Vagina (tissue), 2 donors: ENCODE measurements around the gene SLC19A1. TPM values are rescaled to one million over a fixed set of nuclear protein-coding genes. Genes with fewer than 3 reads are reported as not detected.

Source experiments
- DNase-seq, 2 donors: peaks; one replicate each; pipeline ENCODE4 v3.0.0-alpha.2; 2017; ENCODE audit errors: extremely low spot score in 2 of 2
- H3K27ac ChIP-seq: fragments of 200-600 bp; sonication (generic); one replicate; pipeline ENCODE4 v1.5.1; 2019
- H3K27me3 ChIP-seq: fragments of 200-600 bp; sonication (generic); one replicate; pipeline ENCODE4 v1.5.1; 2019
- H3K36me3 ChIP-seq, 2 donors: fragments of 200-600 bp; sonication (generic); one replicate each; pipeline ENCODE4 v1.5.1; 2017 to 2019
- H3K4me1 ChIP-seq: fragments of 200-600 bp; sonication (generic); one replicate; pipeline ENCODE4 v1.5.1; 2019
- H3K4me3 ChIP-seq, 2 donors: fragments of 200-600 bp; sonication (generic); 1 replicate in 1 of 2; 2 replicates in 1 of 2; pipeline ENCODE4 v1.5.1; 2016 to 2019
- H3K9me3 ChIP-seq: fragments of 200-600 bp; sonication (generic); one replicate; pipeline ENCODE4 v1.5.1; 2019
- CTCF ChIP-seq, 3 experiments: fragments of 450-650 bp in 2 of 3; fragments of 200-600 bp in 1 of 3; sonication (generic) in 1 of 3; IDR thresholded peaks; one replicate each; pipeline ENCODE4 v1.5.1; 2017 to 2019; ENCODE audit warnings: antibody characterized with exemption in 3 of 3, mild to moderate bottlenecking in 2 of 3, moderate library complexity in 2 of 3
- POLR2A ChIP-seq, 2 donors: fragments of 450-650 bp; IDR thresholded peaks; one replicate each; pipeline ENCODE4 v1.6.1; 2017; ENCODE audit warnings: antibody characterized with exemption in 2 of 2, mild to moderate bottlenecking in 2 of 2, moderate library complexity in 2 of 2
- POLR2AphosphoS5 ChIP-seq, 2 donors: sonication (generic); formaldehyde crosslinking; IDR thresholded peaks; one replicate each; pipeline ENCODE4 v1.9.0; 2017; ENCODE audit warnings: antibody characterized with exemption in 2 of 2, mild to moderate bottlenecking in 2 of 2, low read depth in 1 of 2; ENCODE audit not compliant: insufficient read depth in 1 of 2
- intact Hi-C: fragments of 100-400 bp; cut with DNase I; formaldehyde crosslinking; loops from one replicate; pipeline ENCODE4 v1.15.1; 2023
- total RNA-seq: library from RNA; depleted of rRNA; stranded (reverse); fragments of >200 nt; gene quantifications from one replicate; pipeline ENCODE4 v1.2.3, GENCODE V29; 2016

SLC19A1 gene
- total RNA-seq, 1 donor from 2014 or later: 4.9 TPM

GRCh38 chr21:45496151-45496967, 45.9 kb downstream of the SLC19A1 start:
- no peak for TF ChIP-seq POLR2AphosphoS5 (IDR thresholded peaks at IDR 0.05; ENCODE audit: insufficient read depth in 1 of 2, low read depth in 1 of 2)
- TF ChIP-seq CTCF (IDR thresholded peaks at IDR 0.05): no peak
- no peaks in the 10 kb centered on the region for H3K27me3 ChIP-seq
- no peak overlapping the region for H3K4me3 ChIP-seq
- intact Hi-C loops: no loop called here
- peaks cover 0 to 49% of the 10 kb centered on the region in 2 donors for H3K36me3 ChIP-seq
- H3K27ac ChIP-seq: no peak overlapping the region
- no peaks in the 10 kb centered on the region for H3K4me1 ChIP-seq
- H3K9me3 ChIP-seq: no peaks in the 10 kb centered on the region
- no peak for DNase-seq

- H3K9me3 ChIP-seq: no peaks in the 10 kb centered on the region
- TF ChIP-seq CTCF (IDR thresholded peaks at IDR 0.05): no peak
- no peak for TF ChIP-seq POLR2A (IDR thresholded peaks at IDR 0.05)
- no peak for TF ChIP-seq POLR2AphosphoS5 (IDR thresholded peaks at IDR 0.05; ENCODE audit: insufficient read depth in 1 of 2, low read depth in 1 of 2)
- H3K36me3 ChIP-seq: peaks cover 0 to 49% of the 10 kb centered on the region in 2 donors
- intact Hi-C loops: no loop called here
- no peaks in the 10 kb centered on the region for H3K4me1 ChIP-seq
- no peak overlapping the region for H3K4me3 ChIP-seq
- no peak overlapping the region for H3K27ac ChIP-seq
- DNase-seq: no peak
- H3K27me3 ChIP-seq: no peaks in the 10 kb centered on the region
These were observed 47.2 kb downstream of the SLC19A1 start for GRCh38 chr21:45494851-45495680.

- no peak for DNase-seq
- Histone ChIP-seq H3K9me3 (no peaks in the 10 kb centered on the region), H3K4me3 (no peak overlapping the region), H3K27me3 (no peaks in the 10 kb centered on the region), H3K36me3 (peaks cover 0 to 47% of the 10 kb centered on the region in 2 donors), H3K27ac (no peak overlapping the region), H3K4me1 (no peaks in the 10 kb centered on the region)
- intact Hi-C loops: no loop called here
- TF ChIP-seq POLR2A (IDR thresholded peaks at IDR 0.05): no peak
- no peak for TF ChIP-seq POLR2AphosphoS5 (IDR thresholded peaks at IDR 0.05; ENCODE audit: insufficient read depth in 1 of 2, low read depth in 1 of 2)
- TF ChIP-seq CTCF (IDR thresholded peaks at IDR 0.05): no peak
These were observed 47.9 kb downstream of the SLC19A1 start for GRCh38 chr21:45494135-45494850.

- Histone ChIP-seq H3K27me3 (no peaks in the 10 kb centered on the region), H3K4me3 (no peak overlapping the region), H3K36me3 (peaks cover 0 to 39% of the 10 kb centered on the region in 2 donors), H3K9me3 (no peaks in the 10 kb centered on the region), H3K4me1 (no peaks in the 10 kb centered on the region), H3K27ac (no peak overlapping the region)
- intact Hi-C loops: no loop called here
- DNase-seq: no peak
- TF ChIP-seq CTCF (IDR thresholded peaks at IDR 0.05) (no peak), POLR2A (IDR thresholded peaks at IDR 0.05) (no peak), POLR2AphosphoS5 (IDR thresholded peaks at IDR 0.05; ENCODE audit: insufficient read depth in 1 of 2, low read depth in 1 of 2) (no peak)
These were observed 48.7 kb downstream of the SLC19A1 start for GRCh38 chr21:45493401-45494001.
